HG02763 (cell line): ENCODE results near the gene ANKRD9.

Experiments used
- ATAC-seq: cut with Tn5 transposase; IDR thresholded peaks from one replicate; pipeline ENCODE4 v1.9.1; 2021; ENCODE audit warnings: mild to moderate bottlenecking, moderate library complexity; ENCODE audit not compliant: unreplicated experiment

The ANKRD9 gene

DNA sequence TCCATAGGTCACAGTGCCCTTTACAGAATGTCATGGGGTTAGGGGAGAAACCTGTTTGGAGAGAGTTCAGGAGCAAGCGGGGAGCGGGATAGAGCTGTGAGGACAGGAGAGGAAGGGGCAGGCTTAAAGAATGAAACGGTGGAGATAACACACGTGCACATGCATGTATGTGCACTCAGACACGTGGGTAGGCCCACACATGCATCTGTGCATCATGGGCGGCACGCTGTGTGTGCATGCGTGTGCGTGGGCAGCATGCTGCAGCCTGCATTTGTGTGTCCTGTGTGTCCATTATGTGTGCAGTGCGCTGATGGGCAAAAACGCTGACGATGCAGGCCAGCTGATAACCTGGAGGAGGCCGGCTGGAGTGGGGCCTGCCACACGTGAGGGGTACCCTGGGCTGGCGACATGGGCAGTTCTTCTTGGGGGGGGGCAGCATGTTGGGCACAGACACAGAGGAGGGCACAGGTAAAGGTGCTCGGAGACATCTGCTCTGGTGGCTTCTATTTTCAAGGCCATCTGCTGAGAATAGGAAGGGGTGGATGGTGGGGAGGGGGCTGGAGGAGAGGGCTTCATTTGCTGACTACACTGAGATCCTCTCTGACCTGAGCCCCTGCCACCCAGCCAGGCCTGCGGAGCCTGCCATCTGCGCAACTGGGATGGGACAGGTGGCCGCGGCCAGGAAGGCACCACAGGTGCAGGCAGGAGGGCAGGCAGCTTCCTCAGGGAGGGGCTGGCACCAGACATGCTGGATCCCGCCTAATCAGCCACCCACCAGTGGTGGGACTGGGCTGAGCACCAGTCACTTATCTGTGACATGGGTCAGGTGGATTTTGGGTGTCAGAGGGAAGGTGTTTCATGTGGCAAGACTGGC lies 4.6 kb upstream of the ANKRD9 start:
- no peak for ATAC-seq

DNA sequence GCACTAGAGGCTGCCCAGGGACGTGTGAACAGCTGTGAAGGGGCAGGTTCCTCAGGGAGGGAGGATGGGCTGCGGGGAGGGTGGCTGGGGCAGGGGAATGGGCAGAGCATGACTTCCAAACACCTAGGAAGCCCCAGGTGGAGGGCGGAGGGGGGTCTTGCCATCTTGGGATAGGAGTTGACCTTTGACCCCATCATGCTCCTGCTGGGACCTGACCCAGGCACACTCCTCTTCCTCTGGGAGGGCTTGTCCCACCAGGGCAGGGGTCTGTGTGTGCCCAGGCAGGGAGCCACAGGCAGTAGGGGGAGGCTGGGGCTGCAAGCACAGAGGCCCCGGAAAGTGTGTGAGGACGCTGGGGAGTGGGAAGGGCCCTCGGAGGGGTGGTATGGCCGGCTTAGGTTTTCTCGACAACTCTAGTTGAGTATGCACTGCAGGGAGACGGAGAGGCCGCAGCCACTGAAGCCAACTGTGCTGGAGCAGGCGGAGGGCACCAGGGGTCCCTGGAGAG lies 3.3 kb upstream of the ANKRD9 start:
- ATAC-seq: no peak

DNA sequence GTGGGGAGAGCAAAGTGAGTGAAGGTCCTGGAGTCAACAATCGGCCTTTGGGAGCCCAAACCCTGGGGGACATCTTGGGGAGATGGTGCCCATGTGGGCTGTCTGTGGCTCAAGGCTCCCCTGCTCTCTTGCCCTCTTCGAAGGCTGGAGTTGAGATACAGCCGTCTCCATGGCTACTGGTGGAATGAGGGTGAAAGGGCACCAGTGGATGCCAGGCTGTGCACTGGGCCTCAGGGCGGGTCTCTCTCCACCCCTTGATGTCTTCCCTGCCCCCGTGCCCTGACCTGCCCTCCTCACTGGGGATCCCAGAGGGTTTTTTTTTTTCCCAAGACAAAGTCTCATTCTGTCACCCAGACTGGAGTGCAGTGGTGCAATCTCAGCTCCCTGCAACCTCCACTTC lies 2.0 kb upstream of the ANKRD9 start:
- no peak for ATAC-seq

DNA sequence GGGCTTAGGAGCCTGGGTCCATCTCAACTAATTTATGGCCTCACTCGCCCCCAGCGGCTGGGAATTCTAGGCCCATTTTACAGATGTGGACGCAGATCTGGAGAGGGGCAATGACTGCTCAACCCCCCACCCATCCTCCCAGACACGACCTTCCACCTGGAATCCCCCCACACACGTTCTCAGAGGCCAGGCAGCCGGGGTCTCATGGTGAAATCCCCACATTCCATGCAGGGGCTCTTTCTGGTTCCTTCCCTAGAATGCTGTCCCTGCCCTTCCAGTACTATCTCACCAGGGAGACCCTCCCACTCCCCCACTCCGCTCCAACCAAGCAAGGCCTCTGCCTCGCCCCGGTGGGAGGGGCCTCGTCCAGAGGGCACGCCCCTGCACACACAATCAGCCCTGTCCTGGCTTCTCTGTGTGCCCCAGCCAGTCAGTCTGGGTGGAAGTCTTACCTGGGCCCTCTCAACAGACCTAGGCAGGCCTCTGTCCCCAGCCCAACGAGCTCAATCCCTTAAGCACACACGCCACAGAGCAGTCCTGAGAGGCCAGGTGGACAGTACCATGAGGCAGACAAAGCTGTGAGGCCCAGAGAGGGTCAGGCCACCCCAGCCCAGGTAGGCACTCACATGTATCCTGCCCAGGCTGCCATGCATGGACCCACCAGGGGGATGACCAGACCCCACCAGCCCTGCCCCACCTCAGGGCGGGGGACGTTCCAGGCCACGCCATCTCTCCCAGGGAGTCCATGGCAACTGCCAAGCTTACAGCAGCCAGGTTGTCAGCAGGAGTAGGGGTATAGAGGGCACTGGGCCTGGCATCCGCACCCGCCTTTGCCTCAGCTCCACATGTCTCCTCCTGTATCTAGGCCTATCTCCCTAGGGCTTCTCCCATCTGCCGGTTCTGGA lies 1.3 kb upstream of the ANKRD9 start:
- ATAC-seq: no peak

DNA sequence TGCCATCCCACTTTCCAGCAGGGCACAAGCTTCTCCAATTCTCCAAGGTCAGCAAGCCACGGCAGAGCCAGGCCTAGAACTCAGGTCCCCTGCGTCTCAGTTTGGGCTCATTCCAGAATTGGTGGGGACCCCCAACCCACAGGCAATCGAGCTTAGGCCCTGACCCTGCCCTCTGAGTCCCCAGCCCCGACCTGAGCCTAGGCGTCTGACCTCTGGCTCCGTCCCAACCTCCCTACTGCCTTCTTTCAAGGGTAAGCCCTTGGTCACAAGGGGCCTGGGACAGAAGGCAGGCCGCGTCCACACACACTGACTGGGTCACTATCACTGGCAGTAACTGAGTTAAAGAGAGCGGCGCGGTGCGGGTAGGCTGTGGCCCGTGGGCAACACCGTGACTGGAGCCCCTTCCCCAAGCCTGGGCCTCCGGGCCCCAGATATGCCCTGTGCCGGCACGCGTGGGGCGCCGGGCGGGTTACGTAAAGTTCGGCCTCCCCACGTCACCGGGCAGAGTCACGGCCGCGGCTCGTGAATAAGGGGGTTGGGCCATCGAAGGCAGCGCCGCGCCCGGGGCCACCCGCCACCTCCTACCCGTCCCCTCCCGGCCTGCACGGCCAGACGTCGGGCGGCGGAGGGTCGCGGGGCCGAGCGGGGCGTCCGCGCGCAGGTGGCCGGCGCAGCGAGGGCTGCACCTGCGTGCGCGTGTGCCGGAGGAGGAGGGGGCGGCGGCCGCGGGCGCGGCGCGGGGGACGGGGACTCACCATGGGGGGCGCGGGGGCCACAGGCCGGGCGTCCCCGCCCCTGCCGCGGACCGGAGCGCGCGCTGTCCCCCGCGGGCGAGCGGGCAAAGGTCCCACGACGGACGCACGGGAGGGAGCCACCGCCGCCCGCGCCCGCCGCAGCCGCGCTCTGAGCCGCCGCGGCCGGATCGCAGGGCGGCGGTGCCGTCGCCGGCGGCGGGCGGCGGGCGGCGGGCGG lies 516 bp downstream of the ANKRD9 start:
- no peak for ATAC-seq

DNA sequence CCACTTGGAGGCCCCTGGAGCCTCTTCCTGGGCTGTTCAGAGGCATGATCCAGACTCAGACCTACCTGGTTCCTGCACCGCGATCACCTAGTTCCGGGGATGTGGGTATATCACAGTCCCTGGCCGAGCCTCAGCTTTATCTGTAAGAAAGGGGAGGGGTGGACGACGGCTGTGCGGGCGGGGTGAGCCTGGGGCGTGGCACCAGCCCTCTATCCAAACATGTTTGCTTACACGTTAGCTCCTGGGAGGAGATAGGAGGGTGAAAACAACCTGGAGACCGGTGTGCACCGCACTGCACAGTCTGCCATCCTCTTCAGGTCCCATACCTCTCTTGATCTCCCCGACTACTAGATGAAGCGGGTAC lies 1.2 kb downstream of the ANKRD9 start:
- ATAC-seq: no peak

DNA sequence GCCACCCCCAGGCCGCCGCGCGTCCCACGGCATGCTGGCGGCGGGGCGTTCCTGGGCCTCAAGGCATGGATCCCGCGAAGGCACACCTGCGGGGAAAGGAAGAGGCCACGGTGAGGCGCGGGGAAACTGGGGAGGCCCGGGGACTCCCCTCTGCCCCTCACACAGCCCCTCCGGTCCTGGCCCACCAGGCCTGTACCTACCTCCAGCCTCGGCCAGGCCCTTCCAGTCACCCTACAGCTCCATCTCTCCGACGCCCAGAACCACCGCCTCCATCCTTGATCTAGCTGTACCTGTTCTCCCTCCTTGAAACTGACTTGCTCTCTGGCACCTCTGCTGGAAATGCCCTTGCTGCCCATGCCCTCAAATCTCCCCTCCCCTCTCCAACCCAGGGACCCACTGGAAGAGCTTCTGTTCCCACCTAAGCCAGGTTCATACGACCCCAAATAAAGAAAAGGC lies 1.7 kb downstream of the ANKRD9 start:
- ATAC-seq: no peak

DNA sequence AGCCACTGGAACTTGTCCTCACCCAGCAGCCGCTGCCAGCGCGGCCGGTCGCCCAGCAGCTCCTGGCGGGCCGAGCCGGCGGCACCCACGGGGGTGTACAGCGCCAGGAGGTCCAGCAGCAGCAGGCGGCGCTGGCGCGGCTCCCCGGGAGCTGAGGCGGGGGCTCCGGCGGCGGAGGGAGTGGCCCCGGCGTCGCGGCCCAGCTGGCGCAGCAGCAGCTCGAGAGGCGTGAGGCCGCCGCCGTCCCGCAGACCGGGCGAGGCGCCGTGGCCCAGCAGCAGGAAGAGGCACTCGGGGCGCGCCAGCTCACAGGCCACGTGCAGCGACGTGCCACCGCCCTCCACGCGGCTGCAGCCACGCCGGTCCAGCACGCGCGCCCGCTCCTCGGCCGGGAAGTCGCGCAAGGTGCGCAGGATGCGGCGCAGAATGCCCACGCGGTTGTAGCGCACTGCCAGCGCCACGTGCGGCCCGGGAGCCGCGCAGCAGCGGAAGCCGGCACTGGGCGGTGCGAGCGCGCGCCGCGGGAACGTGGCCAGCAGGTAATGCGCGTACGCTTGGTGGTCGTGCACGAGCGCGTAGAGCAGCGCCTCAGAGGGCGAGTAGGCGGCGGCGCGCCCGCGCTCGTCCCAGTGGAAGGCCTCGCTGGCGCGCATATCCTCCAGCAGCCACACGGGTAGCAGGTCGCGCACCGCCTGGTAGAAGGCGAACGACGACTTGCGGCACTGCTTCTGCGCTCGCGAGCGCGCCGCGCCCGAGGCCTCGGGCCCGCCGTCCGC lies 2.3 kb downstream of the ANKRD9 start:
- no peak for ATAC-seq

DNA sequence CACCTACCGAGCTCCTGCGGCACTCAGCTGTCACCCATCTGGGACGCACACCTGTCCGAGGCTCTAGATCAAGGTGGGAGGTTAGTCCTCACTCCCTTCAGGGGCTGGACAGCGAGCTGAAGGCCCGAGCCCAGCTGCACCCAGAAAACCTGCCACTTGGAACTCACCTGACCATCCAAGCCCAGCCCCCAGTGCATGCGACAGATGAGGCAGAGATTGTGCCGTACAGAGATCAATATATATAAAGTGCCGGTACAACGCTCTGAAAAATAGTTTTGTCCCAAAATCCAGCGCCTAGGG lies 3.0 kb downstream of the ANKRD9 start:
- no peak for ATAC-seq

DNA sequence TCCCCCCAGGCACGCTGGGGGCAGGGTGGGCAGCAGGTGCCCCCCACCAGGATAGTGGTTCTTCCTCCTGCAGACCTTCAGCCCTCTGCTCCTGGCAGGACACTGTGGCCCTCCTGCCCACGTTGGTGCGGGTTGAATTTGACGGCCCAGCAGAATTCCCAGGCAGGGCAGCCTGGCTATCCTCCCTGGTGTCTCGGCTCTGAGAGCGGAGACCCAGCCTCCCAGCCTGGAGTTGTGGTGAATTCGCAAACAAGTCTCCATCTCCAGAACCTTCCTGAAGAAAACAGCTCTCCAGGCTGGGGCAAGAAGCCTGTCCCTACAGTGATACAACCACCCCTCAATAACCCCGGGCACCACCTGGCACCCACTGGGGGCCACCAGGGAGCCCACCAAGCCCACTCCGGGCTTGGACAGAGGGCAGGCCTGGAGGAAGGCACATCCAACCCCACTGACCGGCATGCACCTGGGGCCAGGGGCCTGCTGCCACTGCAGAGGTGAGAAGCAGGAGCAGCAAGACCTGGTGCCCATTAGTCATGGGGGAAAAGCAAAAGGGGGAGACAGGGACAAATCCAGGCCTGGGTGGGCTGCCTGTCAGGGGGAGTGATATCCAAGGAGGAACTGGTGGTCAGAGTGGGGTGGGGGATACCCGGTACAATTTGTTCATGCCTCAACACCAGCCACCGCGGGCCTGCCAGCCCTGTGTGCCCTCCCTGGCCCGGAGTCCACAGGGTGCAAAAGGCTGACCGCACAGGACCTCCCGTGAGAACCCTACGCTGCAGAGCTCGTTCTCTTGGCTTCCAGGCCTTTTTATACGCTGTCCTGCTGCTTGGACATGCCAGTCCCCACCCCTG lies 3.6 kb downstream of the ANKRD9 start:
- no peak for ATAC-seq

DNA sequence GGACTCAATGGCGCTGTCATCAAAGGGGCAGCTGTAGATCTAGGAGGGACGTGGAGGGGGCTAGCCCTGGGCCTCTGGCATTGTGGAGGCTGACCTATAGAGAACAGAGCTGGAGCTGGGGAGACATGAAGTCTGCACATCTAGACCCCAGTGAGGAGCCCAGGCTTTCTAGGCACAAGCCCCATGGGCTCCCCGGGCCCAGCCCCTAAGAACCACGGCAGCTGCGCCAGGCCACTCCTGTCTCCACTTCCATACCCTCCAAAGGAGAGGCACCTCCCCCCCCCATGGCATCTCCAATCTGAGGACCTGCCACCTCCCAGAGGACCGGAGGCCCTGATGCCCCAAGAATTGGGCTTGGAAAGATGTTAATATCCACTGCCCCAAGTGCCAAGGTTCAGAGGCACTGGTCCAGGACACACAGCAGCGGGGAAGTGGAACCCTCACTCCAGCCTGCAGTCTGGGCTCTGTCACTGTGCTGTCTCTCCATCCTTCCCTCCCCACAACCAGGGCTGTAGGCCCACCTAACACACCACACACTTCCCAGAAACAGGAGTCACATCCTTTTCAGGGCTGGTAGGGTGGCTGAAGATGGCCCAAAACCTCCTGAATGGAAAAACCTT lies 4.5 kb downstream of the ANKRD9 start:
- ATAC-seq: no peak

DNA sequence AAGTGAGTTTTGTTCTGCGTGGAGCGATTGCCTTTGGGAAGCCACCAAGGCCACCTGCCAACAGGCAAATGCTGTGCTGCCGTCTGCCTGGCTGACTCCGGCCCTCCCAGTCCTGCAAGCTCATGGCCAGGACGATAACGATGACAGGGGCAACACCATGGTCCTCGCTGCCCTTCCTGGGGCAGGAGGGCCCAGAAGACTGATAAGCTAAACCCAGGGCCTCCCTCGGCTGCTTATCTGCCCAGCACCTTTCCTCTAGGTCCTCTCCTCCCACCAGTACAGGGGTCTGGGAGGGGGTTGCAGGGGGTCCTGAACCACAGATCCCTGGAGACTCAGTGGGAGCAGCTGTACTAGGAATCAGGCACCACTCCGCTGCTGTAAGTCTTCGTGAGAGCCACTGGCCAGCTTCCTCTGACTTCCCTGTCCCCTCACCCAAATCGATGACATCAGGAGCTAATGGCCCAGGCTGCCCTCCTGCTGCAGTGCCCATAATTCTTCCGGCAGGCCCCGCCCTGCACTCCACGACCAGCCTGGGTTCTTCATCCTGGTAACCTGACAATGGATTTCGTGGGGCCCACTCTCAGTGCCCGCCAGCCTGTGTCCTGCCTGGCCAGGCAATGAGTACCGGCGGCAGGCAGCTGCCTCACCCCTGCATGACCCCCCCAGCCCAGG lies 5.1 kb downstream of the ANKRD9 start:
- ATAC-seq: no peak

DNA sequence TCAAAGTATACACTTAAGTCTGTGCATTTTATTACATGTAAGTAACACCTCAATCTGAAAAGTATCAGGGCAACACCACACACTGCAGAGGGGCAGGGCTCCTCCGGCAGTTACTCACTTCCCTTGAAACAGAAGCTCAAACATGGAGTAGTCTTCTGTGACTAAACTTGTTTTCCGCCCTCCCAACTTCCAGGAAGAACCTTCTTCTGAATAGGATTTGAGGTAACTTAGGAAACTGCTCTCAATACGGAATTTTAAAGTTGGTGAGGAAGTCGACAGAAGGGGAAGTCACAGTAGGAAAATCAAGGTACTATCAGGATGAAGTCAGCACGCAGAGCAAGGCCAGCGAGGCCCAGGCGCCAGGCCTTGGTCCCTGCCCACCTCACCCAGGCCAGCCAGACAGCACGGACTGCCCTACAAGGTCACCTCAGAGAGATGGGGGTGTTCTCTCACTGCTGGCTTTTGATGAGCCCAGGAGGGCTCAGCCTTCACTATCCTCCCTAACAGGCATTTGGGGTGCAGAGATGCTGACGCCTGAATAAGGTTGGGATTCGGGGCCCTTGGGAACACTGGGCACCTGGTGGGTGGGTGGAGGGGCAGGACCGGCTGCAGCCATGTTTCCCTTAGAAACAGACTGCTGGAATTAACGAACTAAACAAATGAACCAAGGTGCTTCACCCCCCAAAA lies 5.8 kb downstream of the ANKRD9 start:
- ATAC-seq: no peak

DNA sequence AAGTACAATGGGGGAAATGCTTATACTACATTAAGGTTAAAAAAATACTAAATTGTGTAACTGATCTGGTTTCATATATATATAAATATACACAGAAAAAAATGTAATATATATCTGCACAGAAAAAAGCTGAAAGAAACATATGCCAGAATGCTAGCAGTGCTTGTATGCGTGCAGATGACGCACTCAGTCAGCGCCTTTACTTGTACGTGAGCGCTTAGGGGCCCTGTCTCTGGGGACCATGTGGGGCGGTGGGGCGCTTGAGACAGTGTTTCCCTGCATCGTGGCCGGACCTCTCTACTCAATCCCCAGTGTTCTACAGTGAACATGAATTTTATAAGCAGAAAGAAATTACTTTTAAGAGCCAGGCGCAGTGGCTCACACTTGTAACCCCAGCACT lies 7.0 kb downstream of the ANKRD9 start:
- ATAC-seq: no peak

DNA sequence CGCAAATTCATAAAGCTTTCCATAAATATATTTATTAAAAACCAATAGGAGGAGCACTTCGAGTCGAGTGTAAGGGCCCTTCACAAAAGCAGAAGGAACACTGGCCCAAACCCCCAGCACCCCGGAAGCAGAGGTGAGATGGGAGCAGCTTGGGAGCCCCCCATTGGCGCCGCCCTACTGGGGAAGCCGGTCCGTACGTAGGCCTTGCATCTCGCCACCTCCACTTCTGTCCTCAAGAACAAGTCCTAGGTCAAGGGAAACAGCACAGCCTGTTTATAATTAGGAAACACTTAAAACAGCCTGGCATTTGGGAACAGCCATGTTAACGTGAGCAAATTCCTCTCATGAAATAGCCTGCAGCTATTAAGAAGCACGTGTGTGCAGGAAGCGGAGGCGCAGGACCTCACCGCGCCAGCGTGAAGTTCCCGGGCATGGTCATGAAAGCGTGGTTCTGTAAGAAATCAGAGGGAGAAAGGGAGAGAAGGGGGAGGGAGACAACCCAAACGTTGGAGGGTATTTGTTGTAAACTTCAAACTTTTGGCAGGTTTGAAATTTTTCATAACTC lies 7.7 kb downstream of the ANKRD9 start:
- ATAC-seq: no peak

DNA sequence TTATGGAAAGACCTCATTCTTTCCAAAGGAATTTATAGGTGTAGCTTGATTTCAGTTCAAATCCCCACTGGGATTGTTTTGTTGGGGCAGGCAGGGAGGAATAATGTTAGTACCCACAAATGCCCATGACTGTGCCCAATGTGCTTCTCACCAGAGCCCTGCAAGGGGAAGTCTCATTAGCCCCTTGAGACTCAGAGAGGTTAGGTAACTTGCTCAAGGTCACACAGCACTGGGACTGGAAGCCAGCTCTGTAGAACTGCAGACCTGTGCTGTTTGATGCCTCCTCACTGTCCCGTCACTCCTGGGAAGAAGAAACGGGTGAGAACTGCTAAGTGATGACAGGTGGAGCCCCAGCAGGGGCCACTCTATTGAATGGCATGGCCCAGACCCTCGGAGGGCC lies 8.9 kb downstream of the ANKRD9 start:
- ATAC-seq: no peak

DNA sequence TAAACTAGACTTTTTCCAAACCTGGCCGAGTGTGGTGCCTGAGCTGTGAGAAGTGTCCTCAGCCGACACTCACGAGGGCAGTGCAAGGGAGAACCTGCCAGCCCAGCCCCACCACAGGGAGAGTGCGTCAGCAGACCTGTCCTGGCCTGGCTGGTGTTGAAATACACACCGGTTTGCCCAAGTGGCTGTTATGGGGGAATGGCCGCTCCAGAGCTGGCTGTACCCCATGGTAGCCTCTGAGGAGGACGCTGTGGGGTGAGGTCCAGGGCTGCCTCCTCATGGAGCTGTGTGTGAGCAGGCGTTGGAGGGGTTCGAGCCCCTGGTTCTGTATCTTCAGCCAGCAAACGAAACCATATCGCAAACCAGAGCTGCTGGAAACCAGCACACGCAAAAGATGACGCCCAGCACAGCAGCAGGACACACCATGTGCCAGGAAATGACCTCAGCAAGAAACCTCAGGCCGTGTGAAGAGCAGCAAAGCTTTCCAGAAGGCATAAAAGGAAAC lies 9.4 kb downstream of the ANKRD9 start:
- no peak for ATAC-seq
